ENCODE results near the gene CR1. TPM values are rescaled to one million over a fixed set of nuclear protein-coding genes. Genes with fewer than 3 reads are reported as not detected.

CR1 gene
- total and polyA plus RNA-seq, 2 experiments from 2014 or later, result 0.20 TPM; not detected in 1

GRCh38 chr1:207470927-207471326, 25.0 kb upstream of the CR1 start:
- peaks cover 23% of the 10 kb centered on the region for H3K27me3 ChIP-seq
- no peaks in the 10 kb centered on the region for H3K79me2 ChIP-seq
- H3K9me2 ChIP-seq (replicated peaks; ENCODE audit: insufficient read depth), result no peaks in the 10 kb centered on the region
- no peaks in the 10 kb centered on the region for H3K36me3 ChIP-seq (replicated peaks; ENCODE audit: insufficient read depth, low read depth)
- no peak for DNase-seq (ENCODE audit: low spot score)
- H3K4me2 ChIP-seq, result no peak overlapping the region
- no peaks in the 10 kb centered on the region for H3K9me3 ChIP-seq (ENCODE audit: low read depth)
- TF ChIP-seq EZH2phosphoT487 (IDR thresholded peaks at IDR 0.05; ENCODE audit: low read depth, severe bottlenecking, unreplicated experiment), result no peak
- no peak for TF ChIP-seq CTCF (IDR thresholded peaks at IDR 0.05; ENCODE audit: poor library complexity)
- no peak for TF ChIP-seq EZH2 (IDR thresholded peaks at IDR 0.05; ENCODE audit: borderline replicate concordance)
- H4K20me1 ChIP-seq (ENCODE audit: insufficient read depth, poor library complexity, severe bottlenecking), result no peaks in the 10 kb centered on the region
- no peak overlapping the region for H2AFZ ChIP-seq
- 82% methylated on average over 2 of the region's 2 CpGs for WGBS (ENCODE audit: low lambda C conversion rate, missing lambda C conversion rate)
- no peak overlapping the region for H3K4me3 ChIP-seq
- H3K4me1 ChIP-seq (ENCODE audit: insufficient read depth), result no peaks in the 10 kb centered on the region
- no peak overlapping the region for H3K27ac ChIP-seq

GRCh38 chr1:207474210-207474609, 21.7 kb upstream of the CR1 start:
- 79% methylated on average over 1 of the region's 1 CpG for WGBS (ENCODE audit: low lambda C conversion rate, missing lambda C conversion rate)
- no peak for TF ChIP-seq EZH2phosphoT487 (IDR thresholded peaks at IDR 0.05; ENCODE audit: low read depth, severe bottlenecking, unreplicated experiment)
- H3K9me3 ChIP-seq (ENCODE audit: low read depth), result no peaks in the 10 kb centered on the region
- H3K36me3 ChIP-seq (replicated peaks; ENCODE audit: insufficient read depth, low read depth), result no peaks in the 10 kb centered on the region
- no peak for DNase-seq (ENCODE audit: low spot score)
- H3K27ac ChIP-seq, result no peak overlapping the region
- H3K9me2 ChIP-seq (replicated peaks; ENCODE audit: insufficient read depth), result no peaks in the 10 kb centered on the region
- H3K4me1 ChIP-seq (ENCODE audit: insufficient read depth), result no peaks in the 10 kb centered on the region
- H4K20me1 ChIP-seq (ENCODE audit: insufficient read depth, poor library complexity, severe bottlenecking), result no peaks in the 10 kb centered on the region
- H2AFZ ChIP-seq, result no peak overlapping the region
- H3K79me2 ChIP-seq, result no peaks in the 10 kb centered on the region
- H3K4me2 ChIP-seq, result no peak overlapping the region
- peaks cover 7% of the 10 kb centered on the region for H3K27me3 ChIP-seq
- H3K4me3 ChIP-seq, result no peak overlapping the region

DNA sequence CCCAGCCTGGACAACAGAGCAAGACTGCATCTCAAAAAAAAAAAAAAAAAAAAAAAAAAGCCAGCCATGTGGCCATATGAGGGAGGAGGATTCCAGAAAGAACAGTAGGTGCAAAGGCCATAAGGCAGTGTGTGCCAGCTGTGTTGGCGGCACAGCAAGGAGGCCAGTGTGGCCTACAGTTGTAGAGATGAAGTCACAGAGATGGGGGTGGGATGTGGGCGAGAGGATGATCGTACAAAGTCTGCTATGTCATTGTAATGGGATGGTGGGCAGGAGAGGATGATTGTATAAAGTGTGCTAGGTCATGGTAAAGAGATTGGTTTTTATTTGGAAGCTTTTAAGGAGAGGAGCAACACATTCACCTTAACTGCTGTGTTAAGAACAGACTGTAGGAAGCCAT, 9.8 kb upstream of the CR1 start:
- no peak overlapping the region for H3K4me3 ChIP-seq
- H3K79me2 ChIP-seq, result no peaks in the 10 kb centered on the region
- TF ChIP-seq EZH2phosphoT487 (IDR thresholded peaks at IDR 0.05; ENCODE audit: low read depth, severe bottlenecking, unreplicated experiment) (no peak), EZH2 (IDR thresholded peaks at IDR 0.05; ENCODE audit: borderline replicate concordance) (no peak), CTCF (IDR thresholded peaks at IDR 0.05; ENCODE audit: poor library complexity) (no peak)
- no peak overlapping the region for H3K4me2 ChIP-seq
- H3K27me3 ChIP-seq, result peaks cover 20% of the 10 kb centered on the region
- H3K27ac ChIP-seq, result no peak overlapping the region
- no peaks in the 10 kb centered on the region for H4K20me1 ChIP-seq (ENCODE audit: insufficient read depth, poor library complexity, severe bottlenecking)
- no peaks in the 10 kb centered on the region for H3K9me2 ChIP-seq (replicated peaks; ENCODE audit: insufficient read depth)
- no peaks in the 10 kb centered on the region for H3K36me3 ChIP-seq (replicated peaks; ENCODE audit: insufficient read depth, low read depth)
- H2AFZ ChIP-seq, result no peak overlapping the region
- H3K9me3 ChIP-seq (ENCODE audit: low read depth), result no peaks in the 10 kb centered on the region
- WGBS (ENCODE audit: low lambda C conversion rate, missing lambda C conversion rate), result 96% methylated on average over 3 of the region's 3 CpGs
- no peak for DNase-seq (ENCODE audit: low spot score)
- H3K4me1 ChIP-seq (ENCODE audit: insufficient read depth), result no peaks in the 10 kb centered on the region

- Histone ChIP-seq H3K27me3 (peaks cover 26% of the 10 kb centered on the region), H3K36me3 (replicated peaks; ENCODE audit: insufficient read depth, low read depth) (no peaks in the 10 kb centered on the region), H3K79me2 (no peaks in the 10 kb centered on the region), H2AFZ (no peak overlapping the region), H4K20me1 (ENCODE audit: insufficient read depth, poor library complexity, severe bottlenecking) (no peaks in the 10 kb centered on the region), H3K9me3 (ENCODE audit: low read depth) (no peaks in the 10 kb centered on the region), H3K27ac (no peak overlapping the region), H3K4me3 (no peak overlapping the region), H3K9me2 (replicated peaks; ENCODE audit: insufficient read depth) (no peaks in the 10 kb centered on the region), H3K4me2 (no peak overlapping the region), H3K4me1 (ENCODE audit: insufficient read depth) (no peaks in the 10 kb centered on the region)
- WGBS (ENCODE audit: low lambda C conversion rate, missing lambda C conversion rate), result 86% methylated on average over 4 of the region's 4 CpGs
- DNase-seq (ENCODE audit: low spot score), result no peak
- TF ChIP-seq EZH2phosphoT487 (IDR thresholded peaks at IDR 0.05; ENCODE audit: low read depth, severe bottlenecking, unreplicated experiment) (no peak), EZH2 (IDR thresholded peaks at IDR 0.05; ENCODE audit: borderline replicate concordance) (no peak), CTCF (IDR thresholded peaks at IDR 0.05; ENCODE audit: poor library complexity) (no peak)
These were observed 8.3 kb upstream of the CR1 start for GRCh38 chr1:207487636-207488035.

Measured in hepatocyte (in vitro differentiated cells).